CD4-positive, alpha-beta T cell treated with Interleukin-4 for 1 hour (primary cell): ENCODE data around the gene KCNH4.
A peak's percentile ranks its signal among the peaks of the same experiment; 100 is the strongest.

Source experiments
- DNase-seq, 2 donors: peaks; one replicate each; pipeline ENCODE4 v3.0.0-alpha.2; 2020 to 2022

The KCNH4 gene

DNA sequence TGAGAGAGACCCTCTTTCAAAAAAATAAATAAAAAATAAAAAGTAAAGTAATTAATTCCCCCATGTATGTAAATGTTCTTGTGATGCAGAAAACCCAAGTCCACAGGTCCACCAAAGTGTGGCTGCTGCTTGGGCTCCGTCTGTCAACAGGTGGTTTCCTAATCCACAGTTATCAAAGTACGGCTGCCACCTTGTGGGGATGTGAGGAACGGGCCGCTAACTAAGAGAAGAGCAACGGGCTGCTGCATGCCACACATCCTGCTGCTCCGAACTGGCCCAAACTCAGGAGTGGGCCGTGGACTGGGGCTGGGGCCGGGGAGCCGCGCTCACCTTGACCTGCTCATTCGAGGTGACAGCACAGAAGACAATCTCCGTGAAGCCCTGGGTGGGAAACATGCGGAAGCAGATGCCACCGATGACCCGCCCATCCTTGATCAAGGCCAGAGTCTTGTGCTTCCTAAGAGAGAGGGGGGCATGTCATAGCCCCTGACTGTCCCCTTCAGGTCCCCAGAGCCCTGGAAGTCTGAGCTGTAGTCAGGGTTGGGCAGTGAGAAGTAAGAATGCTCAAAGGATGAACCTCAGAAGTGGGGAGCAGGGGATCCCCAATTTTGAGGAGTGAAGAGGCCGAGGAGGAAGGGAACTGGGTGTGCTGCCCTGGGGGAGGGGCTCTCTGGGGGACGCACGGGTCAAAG lies 64.1 kb downstream of the KCNH4 start:
- DNase-seq, result peak; percentile 87 to 89

GRCh38 chr17:42114118-42114517 lies 66.8 kb downstream of the KCNH4 start:
- DNase-seq, result no peak

- DNase-seq, result no peak
Measured at GRCh38 chr17:42113293-42114069, 67.5 kb downstream of the KCNH4 start.

GRCh38 chr17:42112552-42113176 lies 68.3 kb downstream of the KCNH4 start, which contains the start of gene DHX58:
Gene DHX58 (minus strand): TSS chr17:42112714. CDS start chr17:42111892, 822 bp downstream.
- DNase-seq, result peak; percentile 85 to 89

GRCh38 chr17:42111871-42112551 lies 68.9 kb downstream of the KCNH4 start:
- peak; percentile 13 to 39 for DNase-seq

DNA sequence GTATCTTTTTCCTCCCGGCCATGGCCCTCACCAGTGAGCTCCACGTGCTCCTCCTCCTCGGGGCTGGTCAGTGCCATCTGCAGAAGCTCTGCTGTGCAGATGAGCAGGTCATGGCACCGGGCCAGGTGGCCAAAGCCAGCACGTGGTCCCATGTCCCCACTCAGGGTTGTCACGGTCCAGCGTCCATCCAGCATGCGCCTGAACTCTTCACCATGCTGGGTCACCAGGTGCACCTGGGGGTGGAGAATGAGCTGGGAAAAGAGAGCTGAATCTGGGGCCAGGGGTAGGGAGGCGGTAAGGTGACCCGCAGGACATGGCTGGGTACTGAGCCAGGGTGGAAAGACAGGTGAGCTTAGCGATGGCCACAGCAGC lies 69.7 kb downstream of the KCNH4 start:
- no peak for DNase-seq

GRCh38 chr17:42110301-42111264 lies 70.4 kb downstream of the KCNH4 start:
- DNase-seq, result no peak

DNA sequence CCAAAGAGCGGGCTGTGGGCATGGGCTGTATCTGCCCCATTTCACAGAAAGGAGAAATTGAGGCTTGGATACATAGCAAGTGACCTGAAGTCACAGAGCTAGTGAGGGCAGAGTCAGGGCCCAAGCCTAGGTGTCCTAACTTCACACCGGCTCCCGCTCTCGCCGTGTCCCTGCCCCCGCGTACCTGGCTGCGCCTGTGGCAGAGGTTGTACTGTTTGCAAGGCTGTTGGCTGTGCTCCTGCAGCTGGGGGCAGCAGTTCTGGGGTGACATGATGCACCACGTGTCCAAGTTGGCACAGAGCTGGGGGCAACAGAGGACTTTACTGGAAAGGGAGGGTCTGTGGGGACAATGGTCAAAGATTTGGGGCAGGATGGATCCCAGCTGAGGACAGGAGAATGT lies 71.9 kb downstream of the KCNH4 start:
- DNase-seq, result no peak

DNA sequence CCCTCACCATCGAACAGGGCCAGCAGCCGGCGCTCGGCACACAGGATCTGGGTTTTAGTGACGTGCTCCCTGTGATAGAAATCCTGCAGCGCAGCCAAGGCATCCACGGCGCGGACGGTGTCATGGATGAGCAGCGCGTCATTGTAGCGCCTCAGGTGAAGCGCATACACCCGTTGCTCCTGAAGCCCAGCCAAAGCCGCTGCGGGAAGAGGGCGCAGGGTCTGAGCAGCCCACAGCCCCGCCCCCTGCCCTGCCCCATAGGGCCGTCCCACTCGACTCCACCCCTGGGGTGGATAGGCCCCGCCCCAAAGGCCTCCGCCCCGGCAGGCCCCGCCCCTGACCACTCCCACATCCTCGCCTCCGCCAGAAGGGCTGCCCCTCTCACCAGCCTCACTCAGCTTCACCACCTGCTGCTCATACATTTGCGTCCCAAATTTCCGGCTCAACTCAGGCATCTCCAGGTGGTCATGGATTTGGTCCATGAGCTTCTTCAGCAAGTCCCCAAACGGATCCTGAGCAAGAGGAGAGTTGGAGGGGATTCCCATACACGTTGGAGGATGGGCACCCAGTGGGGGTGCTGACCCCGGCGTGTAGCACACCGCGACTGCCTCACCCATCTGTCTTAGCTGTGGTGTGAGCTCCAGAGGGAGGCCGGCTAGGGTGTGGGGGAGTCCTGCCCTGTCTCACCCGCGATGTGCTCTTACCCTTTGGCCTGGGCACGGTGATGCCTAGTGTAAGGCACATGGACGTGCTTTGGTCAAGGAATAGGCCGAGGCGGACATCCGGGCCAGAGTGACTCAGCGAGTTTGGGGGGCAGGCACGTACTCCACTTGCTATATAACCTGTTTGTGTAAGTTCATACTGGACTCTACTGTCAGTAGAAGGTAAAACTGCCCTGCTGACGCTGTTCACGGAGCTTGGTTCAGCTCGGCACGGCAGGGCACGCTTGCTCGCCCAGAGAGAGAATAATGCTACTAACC lies 73.1 kb downstream of the KCNH4 start:
- peak; percentile 91 for DNase-seq

DNA sequence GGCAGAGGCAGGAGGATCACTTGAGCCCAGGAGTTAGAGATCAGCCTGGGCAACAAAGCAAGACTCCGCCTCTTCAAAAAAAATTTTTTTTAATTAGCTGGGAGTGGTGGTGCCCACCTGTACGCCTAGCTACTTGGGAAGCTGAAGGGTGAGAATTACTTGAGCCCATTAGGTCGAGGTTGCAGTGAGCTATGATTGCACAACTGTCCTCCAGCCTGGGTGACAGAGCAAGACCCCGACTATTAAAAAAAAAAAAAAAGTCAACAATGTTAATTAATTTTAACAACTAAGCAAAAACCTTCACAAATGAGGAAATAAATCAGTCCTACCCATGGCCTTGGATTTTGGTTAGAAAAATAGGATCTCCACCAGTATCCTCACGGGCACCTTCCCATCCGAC lies 73.8 kb downstream of the KCNH4 start:
- DNase-seq, result no peak
